DOHH2 (cell line): ENCODE measurements around the gene CTAG2.
"Not testable (repeated sequence)": the region's sequence is repeated elsewhere in the genome, so short reads cannot be mapped to it uniquely, and the experiment has no call there.

Source experiments
- H3F3A ChIP-seq: fragments of 200-600 bp; sonication (generic), shearing (Covaris generic); 2 replicates; pipeline ENCODE4 v1.6.0; 2016; ENCODE audit warnings: antibody characterized with exemption, mild to moderate bottlenecking; ENCODE audit not compliant: control insufficient read depth, insufficient read depth
- H3K27ac ChIP-seq: fragments of 200-600 bp; sonication (generic); 2 replicates; pipeline ENCODE4 v1.5.1; 2014; ENCODE audit warnings: low read depth, mild to moderate bottlenecking, low read length, moderate library complexity
- H3K27me3 ChIP-seq: fragments of 200-600 bp; sonication (generic); 2 replicates; pipeline ENCODE4 v1.6.1; 2014; ENCODE audit warnings: mild to moderate bottlenecking, low read length, mixed read lengths; ENCODE audit not compliant: control insufficient read depth
- H3K36me3 ChIP-seq: fragments of 200-600 bp; sonication (generic); 2 replicates; pipeline ENCODE4 v1.6.1; 2014; ENCODE audit warnings: mild to moderate bottlenecking, low read length, moderate library complexity, mixed read lengths; ENCODE audit not compliant: control insufficient read depth
- H3K4me1 ChIP-seq: fragments of 200-600 bp; sonication (generic); 2 replicates; pipeline ENCODE4 v1.6.1; 2014; ENCODE audit warnings: mild to moderate bottlenecking, low read length, mixed read lengths; ENCODE audit not compliant: control insufficient read depth
- H3K4me2 ChIP-seq: fragments of 200-600 bp; sonication (generic); 2 replicates; pipeline ENCODE4 v1.6.0; 2014; ENCODE audit warnings: mild to moderate bottlenecking, low read length, moderate library complexity
- H3K4me3 ChIP-seq: fragments of 200-600 bp; sonication (generic); 2 replicates; pipeline ENCODE4 v1.5.1; 2014; ENCODE audit warnings: mild to moderate bottlenecking, low read length, mixed read lengths
- H3K79me2 ChIP-seq: fragments of 200-600 bp; sonication (generic); 2 replicates; pipeline ENCODE4 v1.6.1; 2014; ENCODE audit warnings: mild to moderate bottlenecking, low read length, mixed read lengths; ENCODE audit not compliant: control insufficient read depth
- H3K9me2 ChIP-seq: fragments of 200-600 bp; sonication (generic); replicated peaks from 2 replicates; pipeline ENCODE4 v1.6.1; 2014; ENCODE audit warnings: mild to moderate bottlenecking, low read length, mixed read lengths; ENCODE audit not compliant: control insufficient read depth
- H3K9me3 ChIP-seq: fragments of 200-600 bp; sonication (generic); 2 replicates; pipeline ENCODE4 v1.6.1; 2014; ENCODE audit warnings: antibody characterized with exemption, low read length, mixed read lengths; ENCODE audit not compliant: control insufficient read depth, insufficient read depth
- H4K20me1 ChIP-seq: fragments of 200-600 bp; sonication (generic); 2 replicates; pipeline ENCODE4 v1.6.0; 2014; ENCODE audit warnings: low read depth, mild to moderate bottlenecking, antibody characterized with exemption, low read length, moderate library complexity; ENCODE audit not compliant: control insufficient read depth, insufficient read depth
- EZH2phosphoT487 ChIP-seq: fragments of 200-600 bp; sonication (generic); IDR thresholded peaks from 2 replicates; pipeline ENCODE4 v1.6.1; 2017; ENCODE audit warnings: borderline replicate concordance, mild to moderate bottlenecking, antibody characterized with exemption, low read length, moderate library complexity, mixed read lengths
- TF ChIP-seq, protein P1 (sequence below): fragments of 200-600 bp; sonication (generic); IDR thresholded peaks from one replicate; pipeline ENCODE4 v1.5.1; 2014; ENCODE audit warnings: antibody characterized with exemption, mild to moderate bottlenecking, low read depth, low read length; ENCODE audit not compliant: poor library complexity, severe bottlenecking

CTAG2 gene

DNA sequence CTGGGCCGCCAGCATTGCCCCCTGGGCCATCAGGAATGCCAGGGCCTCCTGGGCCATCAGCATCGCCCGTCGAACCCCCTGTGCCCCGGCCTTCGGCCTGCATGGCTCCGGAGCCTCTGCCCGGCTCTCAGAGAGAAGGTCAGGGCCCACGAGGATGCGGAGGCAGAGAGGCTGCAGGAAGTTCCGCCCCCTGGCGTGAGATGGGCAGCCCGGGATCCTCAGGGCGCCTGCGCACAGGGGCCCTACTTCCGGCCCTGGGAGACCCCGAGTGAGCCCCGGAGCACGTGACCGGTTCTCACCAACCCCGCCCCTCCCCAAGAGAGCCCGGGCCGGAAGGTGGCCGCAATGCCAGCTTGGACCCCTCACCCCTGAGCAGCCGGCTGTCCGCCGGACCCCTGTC is at the start of gene CTAG2:
CTAG2 (minus strand) TSS at position 167 of the 400 bp plus-strand sequence; CDS start at position 103, 64 bp downstream.
- not testable (repeated sequence) for H3K4me1 ChIP-seq, H3K4me3 ChIP-seq, H3K9me3 ChIP-seq, H3K79me2 ChIP-seq, H3K36me3 ChIP-seq, H3K4me2 ChIP-seq, H3K27me3 ChIP-seq, H3F3A ChIP-seq, H4K20me1 ChIP-seq, H3K27ac ChIP-seq, H3K9me2 ChIP-seq

DNA sequence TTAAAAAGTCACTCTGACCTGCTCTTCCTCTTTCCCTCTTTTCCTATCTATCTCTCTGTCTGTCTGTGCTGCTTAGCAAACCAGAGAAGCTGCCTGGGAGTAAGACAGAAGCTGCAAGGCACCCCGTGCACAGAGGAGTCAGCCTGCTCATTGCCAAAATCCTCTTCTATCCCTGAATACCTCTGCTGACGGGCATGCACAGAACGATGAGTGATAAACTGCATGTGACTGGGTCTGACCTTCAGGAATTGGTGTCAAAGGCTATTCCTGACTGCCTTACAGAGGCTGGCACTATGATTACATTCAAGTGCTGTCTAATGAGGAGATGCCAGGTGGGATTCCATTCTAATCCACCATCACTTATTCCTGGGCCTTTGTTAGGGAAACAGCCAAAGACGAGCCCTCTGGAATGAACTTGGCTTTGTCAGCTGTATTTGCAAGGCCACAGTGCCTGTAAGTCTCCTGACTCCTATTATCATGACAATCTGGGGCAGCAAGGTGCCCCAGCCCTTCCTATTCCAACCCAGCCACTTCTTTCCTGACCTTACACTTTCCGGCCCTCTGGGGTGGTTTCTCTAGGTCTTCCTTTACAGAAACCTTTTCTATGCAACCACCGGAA is 45.4 kb upstream of the CTAG2 start:
- Histone ChIP-seq H3K79me2 (no peaks in the 10 kb centered on the region), H4K20me1 (no peaks in the 10 kb centered on the region), H3K4me2 (no peak overlapping the region), H3K4me3 (no peak overlapping the region), H3K9me2 (no peaks in the 10 kb centered on the region), H3K27ac (no peak overlapping the region), H3K27me3 (no peaks in the 10 kb centered on the region), H3K9me3 (no peaks in the 10 kb centered on the region), H3F3A (no peaks in the 10 kb centered on the region), H3K36me3 (no peaks in the 10 kb centered on the region; the same call in 1 of the 2 replicates), H3K4me1 (peaks cover 14% of the 10 kb centered on the region)
- TF ChIP-seq, protein P1, sequence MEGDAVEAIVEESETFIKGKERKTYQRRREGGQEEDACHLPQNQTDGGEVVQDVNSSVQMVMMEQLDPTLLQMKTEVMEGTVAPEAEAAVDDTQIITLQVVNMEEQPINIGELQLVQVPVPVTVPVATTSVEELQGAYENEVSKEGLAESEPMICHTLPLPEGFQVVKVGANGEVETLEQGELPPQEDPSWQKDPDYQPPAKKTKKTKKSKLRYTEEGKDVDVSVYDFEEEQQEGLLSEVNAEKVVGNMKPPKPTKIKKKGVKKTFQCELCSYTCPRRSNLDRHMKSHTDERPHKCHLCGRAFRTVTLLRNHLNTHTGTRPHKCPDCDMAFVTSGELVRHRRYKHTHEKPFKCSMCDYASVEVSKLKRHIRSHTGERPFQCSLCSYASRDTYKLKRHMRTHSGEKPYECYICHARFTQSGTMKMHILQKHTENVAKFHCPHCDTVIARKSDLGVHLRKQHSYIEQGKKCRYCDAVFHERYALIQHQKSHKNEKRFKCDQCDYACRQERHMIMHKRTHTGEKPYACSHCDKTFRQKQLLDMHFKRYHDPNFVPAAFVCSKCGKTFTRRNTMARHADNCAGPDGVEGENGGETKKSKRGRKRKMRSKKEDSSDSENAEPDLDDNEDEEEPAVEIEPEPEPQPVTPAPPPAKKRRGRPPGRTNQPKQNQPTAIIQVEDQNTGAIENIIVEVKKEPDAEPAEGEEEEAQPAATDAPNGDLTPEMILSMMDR = no peak
- no peak for TF ChIP-seq EZH2phosphoT487

DNA sequence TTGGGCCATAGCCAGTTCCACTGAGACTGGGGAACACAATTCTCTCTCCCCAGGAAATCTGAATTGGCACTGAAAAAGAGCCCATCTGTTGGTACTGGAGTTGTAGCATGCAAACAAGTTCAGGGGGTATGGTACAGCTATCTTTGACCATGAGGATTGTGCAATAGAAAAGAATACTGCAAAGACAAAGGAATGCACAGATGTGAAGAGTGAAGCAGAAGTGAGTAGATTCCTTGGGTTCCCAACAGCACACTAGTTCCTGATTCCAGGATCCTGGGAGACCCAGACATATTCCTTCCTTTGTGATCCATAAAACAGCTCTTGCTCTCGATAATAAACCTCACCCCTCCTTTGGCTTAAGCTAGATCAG is 43.3 kb upstream of the CTAG2 start:
- H3K27ac ChIP-seq = no peak overlapping the region
- H3K4me3 ChIP-seq = no peak overlapping the region
- no peaks in the 10 kb centered on the region for H3F3A ChIP-seq
- no peaks in the 10 kb centered on the region for H3K79me2 ChIP-seq
- H4K20me1 ChIP-seq = no peaks in the 10 kb centered on the region
- H3K9me2 ChIP-seq = no peaks in the 10 kb centered on the region
- H3K36me3 ChIP-seq = no peaks in the 10 kb centered on the region; the same call in 1 of the 2 replicates
- H3K4me1 ChIP-seq = peaks cover 14% of the 10 kb centered on the region
- H3K27me3 ChIP-seq = no peaks in the 10 kb centered on the region
- no peak overlapping the region for H3K4me2 ChIP-seq
- no peaks in the 10 kb centered on the region for H3K9me3 ChIP-seq
- TF ChIP-seq, protein P1 = no peak
- TF ChIP-seq EZH2phosphoT487 = no peak

DNA sequence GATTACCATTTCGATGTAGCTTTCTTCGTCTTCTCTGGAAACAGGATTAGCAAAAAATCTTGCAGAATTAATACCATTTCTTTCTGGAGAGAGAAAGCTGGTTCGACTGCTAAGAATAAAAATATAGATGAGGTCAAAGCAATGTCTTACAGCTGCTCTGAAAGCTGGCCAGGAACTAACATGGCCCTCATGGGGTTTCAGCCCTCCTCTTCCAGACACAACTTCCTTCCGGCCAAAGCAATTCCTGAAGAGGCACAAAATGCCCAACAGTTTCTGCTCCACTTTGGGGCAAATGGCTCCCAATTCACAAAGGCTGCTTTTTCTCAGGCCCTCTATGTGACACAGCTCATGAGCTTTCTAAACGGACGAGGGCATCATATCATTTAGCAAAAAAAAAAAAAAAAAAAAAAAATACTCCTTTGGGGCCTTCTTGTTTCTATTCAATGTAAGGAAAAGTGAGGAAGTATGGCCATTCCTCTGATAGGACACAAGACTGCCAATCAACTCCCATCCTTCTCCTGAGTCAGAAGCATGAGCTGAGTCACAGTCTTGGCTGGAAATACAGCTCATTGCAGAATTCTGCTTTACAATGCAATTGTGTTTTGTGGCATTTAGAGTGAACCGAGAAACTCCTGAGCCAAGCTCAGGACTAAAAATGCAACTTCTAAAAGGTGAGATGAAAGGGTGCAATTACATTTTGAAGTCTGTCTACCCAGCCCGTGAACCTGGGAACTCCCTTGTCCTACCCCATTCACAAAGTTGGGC is 42.7 kb upstream of the CTAG2 start:
- Histone ChIP-seq H3K4me2 (no peak overlapping the region), H3K4me1 (peaks cover 14% of the 10 kb centered on the region), H3F3A (no peaks in the 10 kb centered on the region), H3K27me3 (no peaks in the 10 kb centered on the region), H3K4me3 (no peak overlapping the region), H3K36me3 (no peaks in the 10 kb centered on the region; the same call in 1 of the 2 replicates), H3K9me3 (no peaks in the 10 kb centered on the region), H3K79me2 (no peaks in the 10 kb centered on the region), H3K27ac (no peak overlapping the region), H4K20me1 (no peaks in the 10 kb centered on the region), H3K9me2 (no peaks in the 10 kb centered on the region)
- TF ChIP-seq EZH2phosphoT487 = no peak
- TF ChIP-seq, protein P1 = no peak
